SK-N-SH treated with all-trans-retinoic acid at 6 μM for 48 hours (cell line): Measurements from ENCODE around the gene FAM229B.

Source experiments
- BACH2 ChIP-seq: fragments of 250-450 bp; sonication (Bioruptor Pico); IDR thresholded peaks from 2 replicates; pipeline ENCODE4 v1.9.0; 2021; ENCODE audit warnings: mild to moderate bottlenecking, borderline replicate concordance
- CSDC2 ChIP-seq: fragments of 250-450 bp; sonication (Bioruptor Pico); IDR thresholded peaks from 2 replicates; pipeline ENCODE4 v1.5.0; 2020; ENCODE audit warnings: mild to moderate bottlenecking, moderate library complexity
- GLIS3 ChIP-seq: fragments of 250-450 bp; sonication (Bioruptor Pico); IDR thresholded peaks from 2 replicates; pipeline ENCODE4 v1.5.0; 2020; ENCODE audit warnings: mild to moderate bottlenecking, moderate library complexity
- RARB ChIP-seq: fragments of 250-450 bp; sonication (Bioruptor Pico); IDR thresholded peaks from 2 replicates; pipeline ENCODE4 v1.8.0; 2021; ENCODE audit warnings: mild to moderate bottlenecking, moderate library complexity
- TCF4 ChIP-seq: fragments of 250-450 bp; sonication (Bioruptor Pico); IDR thresholded peaks from 2 replicates; pipeline ENCODE4 v1.8.0; 2021; ENCODE audit warnings: mild to moderate bottlenecking, moderate library complexity, borderline replicate concordance
- TOX ChIP-seq: fragments of 250-450 bp; sonication (Bioruptor Pico); IDR thresholded peaks from 2 replicates; pipeline ENCODE4 v1.8.0; 2021; ENCODE audit warnings: mild to moderate bottlenecking, moderate library complexity, borderline replicate concordance
- ZC3H10 ChIP-seq: fragments of 250-450 bp; sonication (Bioruptor Pico); IDR thresholded peaks from 2 replicates; pipeline ENCODE4 v1.5.1; 2021; ENCODE audit warnings: mild to moderate bottlenecking, moderate library complexity
- ZNF70 ChIP-seq: fragments of 450-650 bp; formaldehyde crosslinking; IDR thresholded peaks from 2 replicates; pipeline ENCODE4 v1.5.0; 2020; ENCODE audit warnings: mild to moderate bottlenecking, moderate library complexity
- TF ChIP-seq, protein P1 (sequence below): fragments of 250-450 bp; sonication (Bioruptor Pico); IDR thresholded peaks from 2 replicates; pipeline ENCODE4 v1.8.0; 2020; ENCODE audit warnings: mild to moderate bottlenecking, moderate library complexity, borderline replicate concordance
- TF ChIP-seq, protein P2 (sequence below): fragments of 250-450 bp; sonication (Bioruptor Pico); IDR thresholded peaks from 2 replicates; pipeline ENCODE4 v1.5.1; 2020; ENCODE audit warnings: low read depth, mild to moderate bottlenecking, moderate library complexity

DNA sequence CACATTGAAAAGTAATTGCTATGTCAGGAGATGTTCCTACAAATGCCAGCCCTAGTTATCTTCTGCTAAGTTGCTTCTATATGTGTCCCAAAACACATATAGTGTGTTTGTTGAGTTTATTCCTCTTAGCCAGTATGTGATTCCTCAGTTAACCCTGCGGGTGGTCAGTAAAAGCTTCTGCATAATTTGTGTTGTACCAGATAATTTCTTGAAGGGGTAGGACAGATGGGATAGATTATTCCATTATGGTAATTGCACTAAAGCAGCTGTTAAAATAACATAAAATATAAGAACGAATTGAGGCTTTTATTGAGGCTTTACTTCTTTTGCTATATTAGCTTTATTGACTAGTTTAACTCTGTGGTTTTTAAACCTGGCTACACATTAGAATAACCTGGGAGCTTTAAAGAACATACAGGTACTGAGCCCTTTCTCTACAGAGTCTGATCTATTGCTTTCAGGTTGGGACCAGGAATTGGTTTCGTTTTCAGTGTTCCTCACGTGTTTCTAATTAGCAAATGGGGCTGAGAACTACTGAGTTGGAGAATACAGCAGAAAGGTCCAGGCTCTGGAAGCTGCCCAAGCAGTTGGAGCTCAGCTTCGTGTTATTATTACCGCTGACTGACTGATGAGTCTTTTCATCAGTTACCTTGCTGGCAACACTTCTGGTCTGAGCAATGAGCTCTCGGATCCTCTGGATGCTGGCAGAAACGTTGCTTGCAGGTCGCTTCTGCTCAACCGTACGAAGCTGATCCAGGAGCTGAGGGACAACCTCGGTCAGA is 56.9 kb downstream of the FAM229B start:
- TF ChIP-seq GLIS3 (no peak), TCF4 (CRISPR knock-in tag) (peak; percentile 65; the same call in 1 of the 2 replicates), RARB (CRISPR knock-in tag) (no peak), CSDC2 (CRISPR knock-in tag) (no peak), ZNF70 (CRISPR knock-in tag) (no peak), TOX (no peak), BACH2 (no peak), ZC3H10 (CRISPR knock-in tag) (no peak)
- TF ChIP-seq, protein P1, sequence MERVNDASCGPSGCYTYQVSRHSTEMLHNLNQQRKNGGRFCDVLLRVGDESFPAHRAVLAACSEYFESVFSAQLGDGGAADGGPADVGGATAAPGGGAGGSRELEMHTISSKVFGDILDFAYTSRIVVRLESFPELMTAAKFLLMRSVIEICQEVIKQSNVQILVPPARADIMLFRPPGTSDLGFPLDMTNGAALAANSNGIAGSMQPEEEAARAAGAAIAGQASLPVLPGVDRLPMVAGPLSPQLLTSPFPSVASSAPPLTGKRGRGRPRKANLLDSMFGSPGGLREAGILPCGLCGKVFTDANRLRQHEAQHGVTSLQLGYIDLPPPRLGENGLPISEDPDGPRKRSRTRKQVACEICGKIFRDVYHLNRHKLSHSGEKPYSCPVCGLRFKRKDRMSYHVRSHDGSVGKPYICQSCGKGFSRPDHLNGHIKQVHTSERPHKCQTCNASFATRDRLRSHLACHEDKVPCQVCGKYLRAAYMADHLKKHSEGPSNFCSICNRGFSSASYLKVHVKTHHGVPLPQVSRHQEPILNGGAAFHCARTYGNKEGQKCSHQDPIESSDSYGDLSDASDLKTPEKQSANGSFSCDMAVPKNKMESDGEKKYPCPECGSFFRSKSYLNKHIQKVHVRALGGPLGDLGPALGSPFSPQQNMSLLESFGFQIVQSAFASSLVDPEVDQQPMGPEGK (CRISPR knock-in tag) = no peak
- TF ChIP-seq, protein P2, sequence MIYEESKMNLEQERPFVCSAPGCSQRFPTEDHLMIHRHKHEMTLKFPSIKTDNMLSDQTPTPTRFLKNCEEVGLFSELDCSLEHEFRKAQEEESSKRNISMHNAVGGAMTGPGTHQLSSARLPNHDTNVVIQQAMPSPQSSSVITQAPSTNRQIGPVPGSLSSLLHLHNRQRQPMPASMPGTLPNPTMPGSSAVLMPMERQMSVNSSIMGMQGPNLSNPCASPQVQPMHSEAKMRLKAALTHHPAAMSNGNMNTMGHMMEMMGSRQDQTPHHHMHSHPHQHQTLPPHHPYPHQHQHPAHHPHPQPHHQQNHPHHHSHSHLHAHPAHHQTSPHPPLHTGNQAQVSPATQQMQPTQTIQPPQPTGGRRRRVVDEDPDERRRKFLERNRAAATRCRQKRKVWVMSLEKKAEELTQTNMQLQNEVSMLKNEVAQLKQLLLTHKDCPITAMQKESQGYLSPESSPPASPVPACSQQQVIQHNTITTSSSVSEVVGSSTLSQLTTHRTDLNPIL = no peak
